Lower leg skin (tissue), 4 donors: ENCODE results near the gene CEP350. TPM values are rescaled to one million over a fixed set of nuclear protein-coding genes. Genes with fewer than 3 reads are reported as not detected.
"Not testable (repeated sequence)": the region's sequence is repeated elsewhere in the genome, so short reads cannot be mapped to it uniquely, and the experiment has no call there.

Source experiments
- DNase-seq, 2 donors: peaks; one replicate each; pipeline ENCODE4 v3.0.0-alpha.2; 2019; ENCODE audit warnings: low spot score in 2 of 2
- H3K4me3 ChIP-seq: fragments of 200-600 bp; sonication (generic); 2 replicates; pipeline ENCODE4 v1.5.1; 2017; ENCODE audit warnings: mild to moderate bottlenecking, low read depth; ENCODE audit not compliant: poor library complexity, severe bottlenecking
- POLR2A ChIP-seq, 2 donors: fragments of 450-650 bp; IDR thresholded peaks; one replicate each; pipeline ENCODE4 v1.6.1; 2016 to 2017; ENCODE audit warnings: antibody characterized with exemption in 2 of 2, mild to moderate bottlenecking in 1 of 2, moderate library complexity in 1 of 2
- WGBS, 2 donors: methylation state at CpG; one replicate each; pipeline ENCODE4 v1.1.5; 2018; 5-methylcytosine and 5-hydroxymethylcytosine counted together
- intact Hi-C: fragments of 100-400 bp; cut with DNase I; formaldehyde crosslinking; loops from one replicate; pipeline ENCODE4 v1.15.0; 2023; ENCODE audit warnings: low total_unique reads
- total RNA-seq, 4 donors: library from RNA; depleted of rRNA; stranded (reverse); fragments of >200 nt; gene quantifications; one replicate each; pipeline ENCODE4 v1.1.0, GENCODE V29; 2016
- TF ChIP-seq, protein P1 (sequence below), 3 donors: fragments of 450-650 bp; IDR thresholded peaks; one replicate each; pipeline ENCODE4 v1.5.1; 2016; ENCODE audit warnings: antibody characterized with exemption in 3 of 3, mild to moderate bottlenecking in 3 of 3, moderate library complexity in 2 of 3

Gene CEP350
- total RNA-seq, 4 donors from 2014 or later = 55.8 to 85.6 (median 59.9) TPM

- TF ChIP-seq, protein P1, sequence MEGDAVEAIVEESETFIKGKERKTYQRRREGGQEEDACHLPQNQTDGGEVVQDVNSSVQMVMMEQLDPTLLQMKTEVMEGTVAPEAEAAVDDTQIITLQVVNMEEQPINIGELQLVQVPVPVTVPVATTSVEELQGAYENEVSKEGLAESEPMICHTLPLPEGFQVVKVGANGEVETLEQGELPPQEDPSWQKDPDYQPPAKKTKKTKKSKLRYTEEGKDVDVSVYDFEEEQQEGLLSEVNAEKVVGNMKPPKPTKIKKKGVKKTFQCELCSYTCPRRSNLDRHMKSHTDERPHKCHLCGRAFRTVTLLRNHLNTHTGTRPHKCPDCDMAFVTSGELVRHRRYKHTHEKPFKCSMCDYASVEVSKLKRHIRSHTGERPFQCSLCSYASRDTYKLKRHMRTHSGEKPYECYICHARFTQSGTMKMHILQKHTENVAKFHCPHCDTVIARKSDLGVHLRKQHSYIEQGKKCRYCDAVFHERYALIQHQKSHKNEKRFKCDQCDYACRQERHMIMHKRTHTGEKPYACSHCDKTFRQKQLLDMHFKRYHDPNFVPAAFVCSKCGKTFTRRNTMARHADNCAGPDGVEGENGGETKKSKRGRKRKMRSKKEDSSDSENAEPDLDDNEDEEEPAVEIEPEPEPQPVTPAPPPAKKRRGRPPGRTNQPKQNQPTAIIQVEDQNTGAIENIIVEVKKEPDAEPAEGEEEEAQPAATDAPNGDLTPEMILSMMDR (IDR thresholded peaks at IDR 0.05) = no peak
- no peak for TF ChIP-seq POLR2A (IDR thresholded peaks at IDR 0.05)
- intact Hi-C loops = no loop called here
- WGBS, 2 donors = 86 to 89% methylated on average over 3 of the region's 3 CpGs
- no peak overlapping the region for H3K4me3 ChIP-seq
- no peak for DNase-seq
Measured at GRCh38 chr1:179958359-179958758, 3.7 kb downstream of the CEP350 start.

- DNase-seq, intact Hi-C loops, H3K4me3 ChIP-seq: not testable (repeated sequence)
- WGBS, 2 donors = 98 to 99% methylated on average over 8 of the region's 8 CpGs
Measured at GRCh38 chr1:179962168-179962567, 7.6 kb downstream of the CEP350 start.

DNA sequence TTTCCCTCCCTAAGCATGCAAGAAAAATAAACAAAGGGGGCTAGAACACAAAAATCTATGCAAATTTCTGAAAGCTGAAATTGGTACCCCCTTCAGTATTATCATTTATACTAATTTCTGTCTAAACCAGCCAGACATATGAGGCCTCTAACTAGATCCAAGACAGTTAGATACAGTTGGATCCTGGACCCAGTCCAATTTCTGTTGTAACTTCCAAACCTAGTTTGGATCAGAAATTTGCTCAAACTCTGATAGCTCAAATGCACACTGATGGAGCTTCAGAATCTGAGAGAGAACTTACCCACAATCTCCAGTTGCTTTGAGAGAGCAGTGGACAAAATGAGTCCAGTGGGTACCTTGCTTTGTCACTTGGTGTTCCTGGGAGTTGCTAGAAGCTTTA, 11.9 kb downstream of the CEP350 start:
- TF ChIP-seq, protein P1 (IDR thresholded peaks at IDR 0.05) = no peak
- TF ChIP-seq POLR2A (IDR thresholded peaks at IDR 0.05) = no peak
- DNase-seq = no peak
- intact Hi-C loops = no loop called here
- no peak overlapping the region for H3K4me3 ChIP-seq

DNA sequence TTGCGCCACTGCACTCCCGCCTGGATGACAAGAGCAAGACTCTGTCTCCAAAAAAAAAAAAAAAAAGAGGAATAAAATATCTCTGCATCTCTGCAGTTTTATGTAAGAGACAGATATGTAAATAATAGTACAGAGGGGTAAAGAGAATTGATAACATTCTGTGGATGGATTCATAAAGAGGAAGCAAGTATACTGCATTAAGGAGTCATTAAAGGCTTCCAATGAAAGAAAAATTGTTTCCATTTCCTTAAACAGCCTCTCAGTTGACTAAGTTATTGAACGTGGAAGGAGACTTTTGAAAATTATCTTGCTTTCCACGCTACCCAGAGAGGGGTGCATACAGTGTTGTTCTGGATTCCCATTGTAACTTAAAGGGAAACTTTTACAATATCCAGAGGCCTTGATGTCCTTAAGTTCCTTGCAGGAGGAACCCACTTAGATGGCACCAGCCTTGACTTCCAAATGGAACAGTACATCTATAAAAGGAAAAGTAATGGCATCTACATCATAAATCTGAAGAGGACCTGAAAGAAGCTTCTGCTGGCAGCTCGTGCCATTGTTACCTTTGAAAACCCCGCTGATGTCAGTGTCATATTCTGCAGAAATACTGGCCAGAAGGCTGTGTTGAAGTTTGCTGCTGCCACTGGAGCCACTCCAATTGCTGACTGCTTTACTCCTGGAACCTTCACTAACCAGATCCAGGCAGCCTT, 13.8 kb downstream of the CEP350 start:
- H3K4me3 ChIP-seq = no peak overlapping the region
- TF ChIP-seq, protein P1 (IDR thresholded peaks at IDR 0.05) = no peak
- no peak for TF ChIP-seq POLR2A (IDR thresholded peaks at IDR 0.05)
- WGBS, 2 donors = 87 to 91% methylated on average over 6 of the region's 6 CpGs
- intact Hi-C loops = no loop called here
- DNase-seq = no peak

GRCh38 chr1:179968994-179969919, 14.6 kb downstream of the CEP350 start:
- TF ChIP-seq POLR2A (IDR thresholded peaks at IDR 0.05) = no peak
- TF ChIP-seq, protein P1 (IDR thresholded peaks at IDR 0.05) = no peak
- peak in 1 of 2 donors; percentile 32 for DNase-seq
- 69 to 80% methylated on average over 7 to 8 of the region's 8 CpGs for WGBS, 2 donors
- intact Hi-C loops = no loop called here
- H3K4me3 ChIP-seq = no peak overlapping the region

GRCh38 chr1:179969962-179970361, 15.4 kb downstream of the CEP350 start:
- 58 to 61% methylated on average over 1 of the region's 1 CpG for WGBS, 2 donors
- no peak for DNase-seq
- intact Hi-C loops = no loop called here
- no peak overlapping the region for H3K4me3 ChIP-seq
- no peak for TF ChIP-seq POLR2A (IDR thresholded peaks at IDR 0.05)
- TF ChIP-seq, protein P1 (IDR thresholded peaks at IDR 0.05) = no peak
